Esophagus squamous epithelium (tissue), 4 donors: ENCODE results near the gene KCNMB2.

Experiments used
- POLR2A ChIP-seq, 4 donors: fragments of 450-650 bp; IDR thresholded peaks; one replicate each; pipeline ENCODE4 v1.6.1; 2017; ENCODE audit warnings: antibody characterized with exemption in 4 of 4, mild to moderate bottlenecking in 4 of 4, moderate library complexity in 3 of 4
- TF ChIP-seq, protein P1 (sequence below), 6 experiments: fragments of 450-650 bp in 4 of 6; fragments of 200-600 bp in 2 of 6; sonication (generic) in 2 of 6; IDR thresholded peaks; one replicate each; pipeline ENCODE4 v1.5.1; 2016 to 2019; ENCODE audit warnings: antibody characterized with exemption in 6 of 6, mild to moderate bottlenecking in 4 of 6, moderate library complexity in 4 of 6

DNA sequence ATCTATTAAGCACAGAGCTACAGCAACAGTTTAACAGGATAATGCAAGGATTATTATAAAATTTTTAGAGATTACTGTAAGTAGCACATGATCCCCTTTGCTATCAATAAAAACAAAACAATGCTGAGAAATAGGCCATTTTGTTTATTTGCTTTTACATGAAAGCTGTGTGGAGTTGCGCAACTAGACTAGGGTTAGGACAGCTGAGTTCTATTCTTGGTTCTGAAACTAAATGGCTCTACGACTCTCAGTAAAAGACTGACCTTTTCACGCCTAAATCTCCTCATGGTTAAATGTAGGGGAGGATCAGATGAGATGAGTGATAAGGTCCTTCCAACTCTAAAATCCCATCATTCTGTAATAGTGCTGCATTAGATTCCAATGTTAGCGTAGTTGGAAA is 25.0 kb downstream of the KCNMB2 start:
- no peak for TF ChIP-seq POLR2A (IDR thresholded peaks at IDR 0.05)
- TF ChIP-seq, protein P1, sequence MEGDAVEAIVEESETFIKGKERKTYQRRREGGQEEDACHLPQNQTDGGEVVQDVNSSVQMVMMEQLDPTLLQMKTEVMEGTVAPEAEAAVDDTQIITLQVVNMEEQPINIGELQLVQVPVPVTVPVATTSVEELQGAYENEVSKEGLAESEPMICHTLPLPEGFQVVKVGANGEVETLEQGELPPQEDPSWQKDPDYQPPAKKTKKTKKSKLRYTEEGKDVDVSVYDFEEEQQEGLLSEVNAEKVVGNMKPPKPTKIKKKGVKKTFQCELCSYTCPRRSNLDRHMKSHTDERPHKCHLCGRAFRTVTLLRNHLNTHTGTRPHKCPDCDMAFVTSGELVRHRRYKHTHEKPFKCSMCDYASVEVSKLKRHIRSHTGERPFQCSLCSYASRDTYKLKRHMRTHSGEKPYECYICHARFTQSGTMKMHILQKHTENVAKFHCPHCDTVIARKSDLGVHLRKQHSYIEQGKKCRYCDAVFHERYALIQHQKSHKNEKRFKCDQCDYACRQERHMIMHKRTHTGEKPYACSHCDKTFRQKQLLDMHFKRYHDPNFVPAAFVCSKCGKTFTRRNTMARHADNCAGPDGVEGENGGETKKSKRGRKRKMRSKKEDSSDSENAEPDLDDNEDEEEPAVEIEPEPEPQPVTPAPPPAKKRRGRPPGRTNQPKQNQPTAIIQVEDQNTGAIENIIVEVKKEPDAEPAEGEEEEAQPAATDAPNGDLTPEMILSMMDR (IDR thresholded peaks at IDR 0.05), result no peak
